ENCODE results near the gene ANO4.

The ANO4 gene

DNA sequence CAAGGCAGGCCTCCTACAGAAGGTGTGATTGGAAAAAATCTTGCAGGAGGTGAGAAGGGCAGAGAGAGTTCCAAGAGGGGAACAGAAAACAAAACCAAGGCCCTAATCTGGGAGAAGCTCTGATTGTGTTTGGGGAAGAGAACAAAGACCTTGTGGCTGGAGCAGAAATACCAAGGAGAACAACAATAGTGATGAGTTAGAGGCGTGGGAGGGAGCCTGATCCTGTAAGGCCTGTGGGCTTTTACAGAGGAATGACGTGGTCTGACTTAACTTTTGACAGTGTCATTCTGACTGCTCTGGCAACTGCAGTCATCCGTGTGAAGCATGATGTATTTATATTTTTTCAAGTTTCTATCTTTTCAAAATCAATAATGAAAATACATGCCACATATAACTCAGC lies 200.6 kb downstream of the ANO4 start:
- no peak for DNase-seq

DNA sequence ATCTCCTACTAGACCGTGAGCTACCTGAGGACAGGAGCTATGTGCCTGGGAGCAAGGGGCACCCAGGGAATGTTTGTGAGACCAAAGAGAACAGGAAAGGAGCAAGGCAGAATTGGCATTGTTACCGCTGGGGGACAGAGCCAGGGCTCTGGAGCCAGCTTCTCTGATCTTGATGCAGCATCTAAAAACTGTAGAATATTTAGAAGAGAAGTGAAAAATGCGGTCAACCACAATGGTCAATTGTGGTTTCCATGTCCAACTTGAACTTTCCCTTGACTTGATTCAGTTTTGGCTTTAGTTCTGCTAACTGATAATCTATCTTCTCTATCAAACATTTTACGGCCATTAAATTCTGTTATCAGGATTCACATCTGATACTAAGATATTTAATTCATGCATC lies 201.2 kb downstream of the ANO4 start:
- DNase-seq = no peak

DNA sequence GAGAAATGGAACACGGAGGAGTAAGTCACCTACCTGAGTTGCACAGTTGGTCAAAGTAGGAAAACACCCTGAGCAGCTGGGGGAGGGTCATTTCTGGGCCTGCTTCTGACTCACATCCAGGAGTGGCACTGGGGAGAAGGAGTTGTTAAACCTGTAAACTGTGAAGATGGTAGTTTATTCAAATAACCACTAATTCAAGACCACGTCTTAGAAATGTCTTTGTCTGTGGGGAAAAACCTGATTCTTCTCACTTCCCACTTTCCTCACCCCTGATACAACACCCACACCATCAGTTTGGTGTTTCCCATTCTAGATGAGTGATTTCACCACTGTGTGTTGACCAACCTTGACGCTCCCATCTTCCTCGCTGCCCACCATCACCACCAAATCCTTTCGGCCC lies 207.1 kb downstream of the ANO4 start:
- DNase-seq = no peak

DNA sequence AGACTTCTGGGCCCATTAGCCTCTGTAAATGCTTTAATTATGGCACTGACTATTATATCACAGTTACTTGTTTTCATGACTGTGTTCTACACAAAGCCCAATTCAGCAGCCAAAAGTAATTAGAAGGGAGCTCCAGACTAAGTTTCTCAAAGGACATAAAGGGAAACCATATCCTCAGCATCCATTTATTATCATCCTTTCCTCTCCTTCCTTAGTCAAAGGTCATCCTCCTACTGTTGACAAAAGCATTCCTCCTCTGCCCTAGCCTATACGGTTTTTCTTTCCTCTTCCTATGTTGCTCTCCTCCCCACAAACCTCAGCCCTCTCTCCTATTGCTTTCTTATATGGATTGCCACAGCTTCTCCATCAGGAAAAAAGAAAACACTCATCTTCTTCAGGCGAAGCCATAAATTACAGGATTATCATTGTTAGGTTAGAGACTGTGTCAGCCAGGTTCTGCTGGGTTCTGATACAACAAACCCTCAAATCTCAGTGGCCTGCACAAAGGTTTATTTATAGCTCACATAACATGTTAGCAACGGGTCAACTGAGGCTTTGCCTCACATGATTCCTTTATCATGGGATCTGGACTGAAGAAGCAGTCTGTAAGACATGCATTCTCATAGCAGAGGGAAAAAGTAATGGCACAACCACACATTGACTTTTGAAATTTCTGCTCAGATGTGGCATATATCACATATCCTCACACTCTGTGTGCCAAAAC lies 208.3 kb downstream of the ANO4 start:
- DNase-seq = no peak

DNA sequence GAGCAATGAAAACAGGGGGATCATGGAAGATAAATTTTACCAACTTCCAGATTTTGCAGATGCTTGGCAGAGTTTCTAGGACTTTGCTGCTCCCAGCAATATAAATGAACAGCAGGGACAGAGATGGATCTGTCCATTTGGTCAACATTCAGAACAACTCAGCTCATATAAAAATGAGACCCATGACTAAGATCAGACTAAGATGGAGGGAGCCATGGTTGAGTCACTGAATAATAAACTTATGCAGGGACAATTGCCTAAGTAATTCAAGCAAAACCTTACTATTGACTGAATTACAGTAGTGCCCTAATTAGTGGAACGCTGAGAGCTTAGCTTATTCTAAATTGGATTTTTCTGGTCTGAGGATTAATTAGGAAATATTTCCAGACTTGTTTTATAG lies 210.3 kb downstream of the ANO4 start:
- no peak for DNase-seq

DNA sequence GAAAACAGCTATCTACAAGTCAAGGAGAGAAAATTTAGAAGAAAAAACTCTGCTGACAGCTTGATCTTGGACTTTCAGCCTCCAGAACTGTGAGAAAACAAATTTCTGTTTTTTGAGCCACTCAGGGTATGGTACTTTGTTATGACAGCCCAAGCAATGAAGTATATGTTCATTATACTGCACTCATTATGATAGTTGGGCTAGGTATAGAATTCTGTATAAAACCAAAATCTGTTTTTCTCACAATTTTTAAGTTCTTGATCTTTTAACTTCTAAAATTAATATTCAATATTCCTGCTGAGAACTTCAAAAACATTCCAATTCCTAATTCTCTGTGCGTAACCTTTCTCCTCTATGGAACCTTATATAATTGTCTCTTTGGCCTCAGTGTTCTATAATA lies 214.7 kb downstream of the ANO4 start:
- DNase-seq = no peak

DNA sequence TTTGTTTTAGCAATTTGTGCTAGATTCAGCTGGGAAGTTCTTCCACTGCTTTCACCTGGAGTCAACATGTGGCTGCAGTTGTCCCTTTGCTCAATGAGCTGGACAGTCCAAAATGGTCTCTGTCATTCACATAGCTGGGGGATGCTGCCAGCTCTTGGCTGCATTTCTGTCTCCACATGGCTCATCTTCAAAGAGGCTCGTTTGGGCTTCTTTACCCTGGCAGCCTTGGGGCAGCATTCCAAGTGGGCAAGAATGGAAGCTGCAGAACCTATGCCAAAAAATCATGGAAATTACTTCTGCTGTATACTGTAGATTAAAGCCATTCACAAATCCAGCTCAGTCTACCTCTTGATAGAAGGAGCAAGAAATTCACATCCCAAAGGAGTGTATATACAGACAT lies 216.3 kb downstream of the ANO4 start:
- no peak for DNase-seq

DNA sequence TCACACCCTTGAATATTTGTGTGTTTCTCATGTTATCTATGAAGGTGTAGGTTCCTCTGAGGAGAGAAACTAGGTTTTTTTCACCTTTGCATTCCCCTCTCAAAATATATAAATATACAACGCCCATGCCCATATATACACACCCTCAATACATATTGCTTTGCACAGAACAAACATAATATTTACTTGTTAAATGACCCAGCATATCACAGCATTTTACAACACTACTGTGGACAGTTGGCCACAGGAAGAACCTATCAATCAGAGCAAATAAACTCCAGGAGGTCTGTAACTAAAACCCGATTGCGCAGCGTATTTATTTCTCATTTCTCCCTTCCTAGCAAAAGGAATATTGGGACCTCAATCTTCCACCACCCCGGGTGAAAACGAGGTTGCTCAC lies 219.4 kb downstream of the ANO4 start:
- DNase-seq = no peak

DNA sequence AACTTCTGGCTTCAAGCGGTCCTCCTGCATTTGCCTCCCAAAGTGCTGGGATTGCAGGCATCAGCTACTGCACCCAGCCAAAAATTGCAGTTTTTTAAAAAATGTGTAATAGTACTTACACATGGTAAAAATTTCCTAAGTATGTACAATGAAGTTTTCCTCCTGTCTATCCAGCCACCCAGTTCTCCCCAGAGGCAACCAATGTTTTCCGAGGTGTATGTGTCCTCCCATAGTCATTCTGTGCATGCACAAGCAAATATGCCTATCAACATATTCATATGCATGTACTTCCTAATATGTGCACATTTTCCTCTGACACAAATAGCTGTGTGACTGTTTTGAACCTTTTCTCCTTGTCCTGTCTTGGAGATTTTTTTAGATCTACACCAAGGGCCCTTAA lies 220.5 kb downstream of the ANO4 start:
- no peak for DNase-seq

DNA sequence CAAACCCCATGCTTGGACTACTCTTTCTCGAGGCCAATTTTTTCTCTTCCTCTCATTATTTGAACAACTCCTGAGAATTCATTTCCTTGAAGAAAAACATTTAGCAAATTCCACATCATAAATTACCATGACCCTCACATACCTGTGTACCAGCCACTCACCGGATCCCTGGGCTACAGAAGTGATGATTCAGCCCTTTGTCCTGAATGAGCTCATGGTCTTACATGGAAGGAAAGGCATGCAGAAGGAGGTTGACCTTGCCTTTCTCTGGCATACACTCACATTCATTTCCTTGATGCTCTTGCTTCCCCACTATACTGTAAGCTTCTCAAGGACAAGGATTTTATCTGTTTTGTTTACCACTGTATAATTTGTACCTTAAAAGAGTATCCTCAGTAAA lies 224.0 kb downstream of the ANO4 start:
- DNase-seq = no peak

DNA sequence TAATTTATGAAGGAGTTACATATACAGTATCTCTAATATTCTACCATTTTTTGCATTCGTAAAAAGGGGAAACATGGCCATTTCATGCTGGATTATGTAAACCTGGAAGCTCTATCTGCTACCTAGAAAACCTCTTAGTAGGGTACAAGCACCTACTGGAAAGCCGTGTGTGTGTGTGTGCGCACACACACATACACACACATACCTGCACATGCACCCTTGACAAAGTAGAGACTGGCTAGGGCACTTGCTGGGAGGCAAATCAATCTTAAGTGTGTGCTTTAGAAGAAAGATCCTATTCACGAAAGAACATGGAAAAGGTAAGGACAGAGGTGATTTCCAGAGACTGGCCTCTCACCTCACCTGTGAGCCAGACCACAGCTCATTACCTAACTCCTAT lies 224.6 kb downstream of the ANO4 start:
- no peak for DNase-seq

DNA sequence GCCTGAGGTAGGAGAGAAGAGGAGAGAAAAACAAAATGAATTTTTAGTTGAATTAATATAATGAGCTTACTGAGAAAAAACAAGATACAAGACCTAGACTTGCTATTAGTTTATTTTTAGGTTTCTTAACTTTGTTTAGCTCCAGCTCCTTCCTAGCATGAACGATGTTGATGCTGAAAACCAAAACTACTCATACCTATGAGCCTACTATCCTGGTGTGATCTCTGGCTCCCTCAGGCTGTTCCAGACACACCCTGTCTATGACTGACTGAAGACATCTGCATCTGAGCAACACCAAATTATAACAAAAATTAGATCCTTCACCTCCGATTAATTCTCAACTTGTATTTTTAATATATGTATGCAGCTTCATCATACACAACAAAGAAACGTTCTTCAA lies 225.1 kb downstream of the ANO4 start:
- DNase-seq = no peak

DNA sequence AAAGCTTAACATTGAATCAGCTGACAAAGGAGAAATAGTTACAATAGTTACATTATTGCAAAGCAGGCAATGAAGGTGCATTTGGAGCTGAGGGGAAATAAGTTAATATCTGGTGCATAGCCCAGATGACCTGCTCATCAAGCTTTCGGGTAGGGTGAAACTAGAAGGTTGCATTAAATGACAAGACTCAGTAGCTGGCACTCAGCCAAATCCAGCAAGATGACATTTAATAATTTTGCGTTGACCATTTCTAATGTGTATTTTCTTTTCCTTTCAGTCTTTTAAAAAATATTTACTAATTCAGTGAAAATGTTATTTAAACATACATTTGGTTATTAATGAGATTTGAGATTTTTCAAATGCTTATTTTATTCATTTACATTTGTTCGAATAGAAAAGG lies 226.9 kb downstream of the ANO4 start:
- no peak for DNase-seq

DNA sequence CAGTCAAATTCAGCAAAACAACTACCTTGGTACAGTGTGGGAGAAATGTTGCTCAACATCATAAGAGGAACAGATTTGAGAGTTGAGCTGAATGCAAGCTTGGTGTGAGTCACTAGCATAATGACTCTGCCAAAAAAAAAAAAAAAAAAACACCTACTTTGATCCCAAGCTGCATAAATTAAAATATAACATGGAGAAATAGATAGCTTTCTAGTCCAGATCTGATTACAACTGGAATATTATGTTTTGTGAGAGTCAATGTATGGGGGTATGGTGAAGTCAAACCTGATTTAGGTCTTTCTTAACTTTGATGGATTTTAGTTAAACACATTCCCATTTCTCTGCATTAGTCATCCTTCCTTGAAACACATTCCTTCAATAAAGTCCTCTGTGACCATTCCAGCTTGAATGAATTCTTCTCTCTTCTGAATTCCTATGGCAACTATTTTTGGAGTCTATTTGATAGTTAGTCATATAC lies 227.4 kb downstream of the ANO4 start:
- DNase-seq = no peak

DNA sequence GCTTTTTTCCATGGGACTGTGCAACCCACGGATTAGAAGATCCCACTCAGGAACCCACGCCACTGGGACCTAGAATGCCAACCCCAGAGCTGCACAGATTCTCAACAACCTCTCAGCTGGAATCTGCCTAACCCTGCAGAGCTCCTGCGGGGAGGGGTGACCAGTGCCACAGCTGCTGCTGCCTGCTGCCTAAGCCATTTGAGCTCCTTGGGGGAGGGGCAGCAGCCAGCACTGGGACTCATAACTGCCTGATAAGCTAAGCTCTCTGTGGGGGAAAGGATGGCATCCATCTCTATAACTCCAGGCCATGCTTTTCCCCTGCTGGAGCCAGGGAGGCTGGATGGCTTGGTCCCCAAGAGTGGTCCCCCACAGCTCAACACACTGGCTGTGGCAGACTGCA lies 232.6 kb downstream of the ANO4 start:
- no peak for DNase-seq

DNA sequence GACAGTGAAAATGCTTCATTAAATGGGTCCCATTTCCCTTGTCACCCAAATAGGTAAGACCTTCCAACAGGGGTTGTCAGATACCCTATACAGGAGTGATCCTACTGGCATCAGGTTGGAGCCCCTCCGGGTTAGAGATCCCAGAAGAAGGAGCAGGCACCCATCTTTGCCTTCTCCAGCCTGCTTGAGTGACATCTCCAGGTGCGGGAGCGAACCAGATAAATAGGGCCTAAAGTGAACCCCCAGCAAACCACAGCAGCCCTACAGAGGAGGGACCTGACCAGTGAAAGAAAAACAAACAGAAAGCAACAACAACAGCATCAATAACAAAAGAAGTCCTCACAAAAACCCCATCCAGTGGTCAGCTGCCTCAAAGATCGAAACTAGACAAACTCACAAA lies 233.2 kb downstream of the ANO4 start:
- DNase-seq = no peak

DNA sequence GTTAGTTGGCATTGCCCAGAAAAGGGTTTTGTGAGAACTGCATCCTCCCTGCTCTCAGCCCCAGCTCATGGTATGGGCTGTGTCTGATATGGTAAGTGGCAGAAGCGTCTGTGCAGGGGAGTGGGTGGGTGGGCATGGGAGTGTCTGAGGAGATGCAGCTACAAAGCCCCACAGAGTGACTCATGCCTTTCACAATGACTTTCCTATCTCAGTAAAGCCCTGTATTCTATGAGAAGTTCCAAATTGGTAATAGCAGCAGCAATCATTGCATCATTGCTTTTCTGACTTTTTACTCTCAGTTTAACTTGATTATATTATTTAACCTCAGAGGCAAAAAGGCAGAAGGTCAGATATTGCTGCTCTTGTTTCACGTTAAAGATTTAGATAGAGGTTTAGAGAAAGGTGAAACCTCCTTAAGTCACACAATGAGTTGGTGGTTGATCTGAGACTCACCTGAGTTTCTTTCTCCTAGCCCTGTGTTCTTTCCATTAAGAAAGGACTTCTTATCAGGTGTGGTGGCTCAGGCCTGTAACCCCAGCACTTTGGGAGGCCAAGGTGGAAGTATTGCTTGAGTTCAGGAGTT lies 243.8 kb downstream of the ANO4 start:
- no peak for DNase-seq

DNA sequence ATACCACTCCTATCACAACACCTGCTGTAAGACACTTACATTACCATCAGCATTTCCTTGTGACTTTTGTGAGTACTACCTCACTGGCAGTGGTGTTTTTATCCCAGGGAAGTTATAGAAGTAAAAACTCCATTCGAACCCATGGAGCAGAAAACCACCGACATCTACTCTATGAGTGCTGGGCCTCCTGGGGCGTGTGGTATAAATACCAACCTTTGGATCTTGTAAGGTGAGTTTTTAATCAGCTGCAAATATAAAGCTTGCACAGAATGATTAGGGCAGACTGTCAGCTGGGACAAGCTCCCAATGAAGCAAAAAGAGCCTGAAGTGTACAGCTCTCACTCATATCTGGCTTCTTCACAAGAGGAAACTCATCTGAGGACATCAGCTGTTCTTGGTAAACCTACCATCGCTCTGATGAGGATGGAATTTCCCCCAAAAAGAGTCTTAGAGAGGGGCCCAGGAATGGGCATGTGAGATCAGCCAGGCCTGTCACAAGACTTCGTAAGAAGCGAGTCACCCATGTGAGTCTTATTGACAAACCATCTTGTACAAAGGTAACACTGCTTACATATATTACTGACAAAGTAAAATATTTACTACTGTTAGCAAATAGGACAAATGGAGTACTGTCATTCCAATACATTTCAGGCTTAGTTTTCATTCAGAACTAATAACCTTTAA lies 245.4 kb downstream of the ANO4 start:
- no peak for DNase-seq

DNA sequence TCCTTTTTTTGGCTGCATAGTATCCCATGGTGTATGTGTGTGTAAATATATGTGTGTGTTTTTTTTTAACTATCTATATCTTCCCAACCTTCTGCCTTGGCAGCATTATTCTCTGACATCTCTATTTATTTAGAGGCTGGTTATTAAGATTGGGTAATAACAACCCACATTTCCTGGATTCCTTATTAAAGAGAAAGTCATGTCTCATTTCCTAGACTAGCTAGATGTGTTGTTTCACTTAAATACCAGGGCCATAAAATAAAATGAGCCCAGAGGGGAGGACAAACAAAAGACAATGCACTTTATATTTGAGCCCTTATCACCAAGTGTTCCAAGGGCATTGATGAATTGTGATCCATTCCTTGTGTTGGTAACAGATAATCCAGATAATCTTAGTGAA lies 246.4 kb downstream of the ANO4 start:
- DNase-seq = no peak

DNA sequence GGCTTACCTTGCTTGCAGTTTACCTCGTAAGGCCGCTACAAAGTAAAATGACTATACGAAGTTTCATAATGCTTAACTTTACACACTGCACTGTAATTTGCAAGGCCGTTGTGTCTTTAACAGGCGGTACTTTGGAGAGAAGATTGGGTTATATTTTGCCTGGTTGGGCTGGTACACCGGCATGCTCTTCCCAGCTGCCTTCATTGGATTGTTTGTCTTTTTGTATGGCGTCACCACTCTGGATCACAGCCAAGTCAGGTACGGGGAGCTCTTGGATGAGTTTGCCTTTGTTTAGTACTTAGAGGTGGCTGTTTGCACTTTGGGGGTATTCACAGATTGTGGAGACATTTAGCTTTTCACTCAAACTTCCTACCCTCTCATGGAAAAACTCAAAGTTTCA lies 247.6 kb downstream of the ANO4 start:
- DNase-seq = no peak

DNA sequence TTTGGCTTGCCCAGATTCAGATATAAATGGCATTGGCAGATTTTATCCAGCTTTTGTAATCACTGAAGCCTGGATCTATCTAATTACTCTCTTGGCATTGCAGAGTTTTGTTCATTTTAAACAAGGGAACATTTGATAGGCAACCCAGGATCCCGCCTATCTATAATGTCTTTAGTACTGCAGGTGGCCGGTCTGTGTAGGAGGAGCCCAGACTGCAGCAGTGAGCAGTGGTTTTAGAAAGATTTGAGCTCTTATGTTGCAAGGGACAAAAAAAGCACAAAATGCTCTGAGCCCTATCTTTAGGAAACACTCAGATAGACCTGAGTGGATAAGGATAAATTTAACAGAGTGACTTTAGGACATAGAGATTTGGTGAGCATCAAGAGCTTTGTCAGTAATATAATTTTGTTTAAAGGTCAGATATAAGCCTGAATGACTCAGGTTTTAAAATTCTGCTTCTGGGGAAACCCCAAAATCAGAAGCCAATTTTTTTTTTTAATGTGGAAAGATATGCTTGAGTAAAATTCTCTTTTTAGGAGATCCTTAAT lies 250.0 kb downstream of the ANO4 start:
- DNase-seq = no peak

DNA sequence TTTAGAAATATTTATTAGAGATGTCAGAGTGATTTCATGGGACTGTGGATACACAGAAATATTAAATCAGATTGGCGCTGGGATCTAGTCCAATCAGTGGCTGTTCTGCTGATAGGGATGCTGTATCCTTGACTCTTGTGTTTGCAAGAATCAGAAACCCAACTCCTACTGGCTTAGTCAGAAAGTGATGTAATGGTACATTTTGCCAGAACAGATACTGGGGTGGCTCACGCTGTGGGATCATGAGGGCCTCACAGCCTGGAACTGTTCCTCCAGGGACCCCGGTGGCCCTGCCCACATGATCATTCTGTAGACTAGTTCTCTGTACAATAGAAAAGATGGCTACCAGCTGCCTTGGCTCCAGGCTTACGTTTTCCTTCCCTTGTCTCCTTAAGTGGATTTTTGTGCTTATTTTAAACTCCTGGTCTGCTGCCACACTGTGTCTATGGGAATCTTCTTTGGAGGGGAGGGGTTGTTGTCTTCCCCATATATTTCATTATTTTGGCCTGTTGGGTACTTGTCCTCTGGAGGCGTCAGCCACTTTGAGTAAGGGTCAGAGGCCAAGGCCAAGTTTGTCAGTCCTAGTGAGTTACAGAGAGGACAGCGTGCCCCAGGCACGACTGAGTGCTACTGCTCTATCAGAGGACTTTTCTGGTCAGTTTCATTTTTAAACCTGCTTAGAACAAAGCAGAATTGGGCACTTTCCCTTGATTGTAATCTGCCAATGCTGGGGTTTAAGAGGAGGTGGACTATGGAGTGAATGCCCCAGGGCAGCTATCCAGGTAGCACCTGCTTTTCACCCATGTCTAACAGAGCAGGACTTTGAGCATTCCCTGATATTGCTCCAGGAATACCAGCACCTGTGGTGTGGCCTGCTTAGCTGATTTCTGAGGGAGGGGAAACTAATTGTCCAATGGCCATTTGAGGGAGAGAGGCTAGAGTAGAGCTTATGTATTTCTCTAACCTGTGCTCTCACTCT lies 251.2 kb downstream of the ANO4 start:
- DNase-seq = no peak

DNA sequence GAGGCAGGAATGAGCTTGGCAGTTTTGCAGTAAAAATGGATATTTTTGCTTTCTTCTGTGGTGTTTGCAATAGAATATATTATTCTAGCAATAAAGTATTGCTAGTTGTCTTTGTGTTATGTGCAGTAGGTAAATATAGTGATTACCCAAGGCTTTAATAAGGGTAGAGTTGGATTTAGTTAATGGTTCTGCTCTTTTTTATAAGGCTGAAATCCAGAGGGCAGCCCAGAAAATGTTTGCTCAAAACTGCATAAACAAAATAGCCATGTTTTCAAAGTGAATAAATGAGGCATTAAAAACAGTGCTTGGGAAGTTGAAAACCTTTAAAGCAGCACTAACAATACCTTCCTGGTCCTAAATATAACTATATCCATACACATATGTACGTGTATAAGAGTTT lies 253.1 kb downstream of the ANO4 start:
- no peak for DNase-seq
